Suprapubic skin (tissue), 4 donors: ENCODE data around the gene KLRK1.

Experiments used
- POLR2A ChIP-seq, 2 donors: fragments of 450-650 bp; IDR thresholded peaks; one replicate each; pipeline ENCODE4 v1.6.1; 2017; ENCODE audit warnings: antibody characterized with exemption in 2 of 2, mild to moderate bottlenecking in 2 of 2, moderate library complexity in 2 of 2
- POLR2AphosphoS5 ChIP-seq, 3 donors: sonication (generic); formaldehyde crosslinking; IDR thresholded peaks; one replicate each; pipeline ENCODE4 v1.6.1; 2017; ENCODE audit warnings: antibody characterized with exemption in 3 of 3
- TF ChIP-seq, protein P1 (sequence below), 2 donors: fragments of 200-600 bp in 1 of 2; fragments of 450-650 bp in 1 of 2; sonication (generic) in 1 of 2; IDR thresholded peaks; one replicate each; pipeline ENCODE4 v1.5.1; 2016 to 2019; ENCODE audit warnings: antibody characterized with exemption in 2 of 2, mild to moderate bottlenecking in 1 of 2, moderate library complexity in 1 of 2

GRCh38 chr12:10363658-10363913 lies 26.3 kb downstream of the KLRK1 start:
- TF ChIP-seq, protein P1, sequence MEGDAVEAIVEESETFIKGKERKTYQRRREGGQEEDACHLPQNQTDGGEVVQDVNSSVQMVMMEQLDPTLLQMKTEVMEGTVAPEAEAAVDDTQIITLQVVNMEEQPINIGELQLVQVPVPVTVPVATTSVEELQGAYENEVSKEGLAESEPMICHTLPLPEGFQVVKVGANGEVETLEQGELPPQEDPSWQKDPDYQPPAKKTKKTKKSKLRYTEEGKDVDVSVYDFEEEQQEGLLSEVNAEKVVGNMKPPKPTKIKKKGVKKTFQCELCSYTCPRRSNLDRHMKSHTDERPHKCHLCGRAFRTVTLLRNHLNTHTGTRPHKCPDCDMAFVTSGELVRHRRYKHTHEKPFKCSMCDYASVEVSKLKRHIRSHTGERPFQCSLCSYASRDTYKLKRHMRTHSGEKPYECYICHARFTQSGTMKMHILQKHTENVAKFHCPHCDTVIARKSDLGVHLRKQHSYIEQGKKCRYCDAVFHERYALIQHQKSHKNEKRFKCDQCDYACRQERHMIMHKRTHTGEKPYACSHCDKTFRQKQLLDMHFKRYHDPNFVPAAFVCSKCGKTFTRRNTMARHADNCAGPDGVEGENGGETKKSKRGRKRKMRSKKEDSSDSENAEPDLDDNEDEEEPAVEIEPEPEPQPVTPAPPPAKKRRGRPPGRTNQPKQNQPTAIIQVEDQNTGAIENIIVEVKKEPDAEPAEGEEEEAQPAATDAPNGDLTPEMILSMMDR (IDR thresholded peaks at IDR 0.05) = no peak
- TF ChIP-seq POLR2A (IDR thresholded peaks at IDR 0.05) (no peak), POLR2AphosphoS5 (IDR thresholded peaks at IDR 0.05) (no peak)
